ENCODE measurements around the gene SPTSSA.
"Not testable (repeated sequence)": the region's sequence is repeated elsewhere in the genome, so short reads cannot be mapped to it uniquely, and the experiment has no call there.

SPTSSA gene

GRCh38 chr14:34470319-34470718, 8.3 kb upstream of the SPTSSA start:
- DNase-seq = no peak

DNA sequence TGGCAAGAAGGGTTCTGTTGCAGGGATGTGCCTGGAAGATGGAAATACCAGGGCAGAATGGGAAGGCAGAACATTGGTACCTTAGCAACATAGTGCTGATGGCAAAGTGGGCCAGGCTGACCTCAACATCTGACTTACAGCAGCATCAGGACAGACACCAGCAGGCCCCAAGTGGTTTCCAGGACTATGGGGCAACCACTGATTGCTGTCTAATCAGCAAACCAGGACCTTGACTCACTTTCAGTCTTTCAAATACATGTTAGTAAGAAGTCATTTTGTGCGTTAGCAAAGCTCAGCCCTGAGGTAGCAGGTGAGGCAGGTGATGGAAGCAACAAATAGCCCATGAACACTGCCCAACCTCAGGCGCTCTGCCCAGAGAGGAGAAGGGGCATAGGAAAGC, 4.7 kb upstream of the SPTSSA start:
- DNase-seq = no peak

GRCh38 chr14:34465069-34465859, 3.2 kb upstream of the SPTSSA start:
- no peak for DNase-seq

DNA sequence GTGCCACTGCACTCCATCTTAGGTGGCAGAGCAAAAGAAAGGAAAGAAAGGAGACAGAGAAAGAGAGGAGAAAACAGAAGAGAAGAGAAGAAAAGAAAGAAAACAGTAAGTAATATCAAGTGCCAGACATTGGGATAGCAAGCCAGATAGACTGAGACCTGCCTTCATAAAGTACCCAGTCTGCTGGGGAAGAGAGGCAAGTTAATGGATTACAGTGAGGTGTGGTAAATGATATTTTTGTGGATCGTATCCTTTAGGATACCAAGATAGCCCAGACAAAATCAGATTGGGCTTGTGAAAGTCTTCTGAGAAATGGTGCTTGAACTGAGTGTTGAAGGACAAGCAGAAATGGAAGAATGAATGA, 1.5 kb upstream of the SPTSSA start:
- DNase-seq = no peak

DNA sequence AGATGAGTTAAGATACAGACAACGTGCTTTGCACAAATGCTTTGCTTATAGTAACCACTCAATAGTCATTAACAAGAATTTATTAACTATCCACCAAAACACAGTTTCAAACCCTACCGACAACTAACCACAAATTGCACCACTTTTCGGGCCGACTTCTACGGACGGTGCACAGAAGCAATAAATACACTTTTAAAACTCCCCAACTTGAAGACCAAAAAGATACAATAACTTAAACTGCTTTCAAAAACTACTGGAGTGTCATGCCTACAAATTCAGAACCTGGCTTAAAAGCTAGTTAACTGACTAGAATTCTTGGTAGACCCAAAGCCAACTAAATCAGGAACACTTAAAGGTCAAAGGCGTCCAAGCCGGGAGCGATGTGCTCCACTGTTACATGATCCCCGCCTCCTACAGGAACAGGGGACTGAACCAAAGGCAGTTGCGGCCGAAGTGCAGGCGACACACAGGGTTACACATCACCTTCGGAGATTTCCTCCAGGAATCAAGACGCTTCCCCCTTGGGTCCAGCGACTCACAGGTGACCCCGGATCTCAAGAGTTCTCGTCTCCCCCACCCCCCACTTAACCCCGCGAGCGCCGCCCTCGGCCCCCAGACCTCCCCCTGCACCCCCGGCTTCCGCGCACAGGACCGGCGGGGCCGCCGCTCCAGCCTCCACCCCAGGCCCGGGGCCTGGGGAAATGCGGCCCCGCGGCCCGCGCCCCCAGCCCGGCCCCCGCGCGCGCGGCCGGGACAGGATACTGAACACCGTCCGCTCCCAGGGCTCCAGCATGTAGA, 507 bp downstream of the SPTSSA start:
- no peak for DNase-seq

DNA sequence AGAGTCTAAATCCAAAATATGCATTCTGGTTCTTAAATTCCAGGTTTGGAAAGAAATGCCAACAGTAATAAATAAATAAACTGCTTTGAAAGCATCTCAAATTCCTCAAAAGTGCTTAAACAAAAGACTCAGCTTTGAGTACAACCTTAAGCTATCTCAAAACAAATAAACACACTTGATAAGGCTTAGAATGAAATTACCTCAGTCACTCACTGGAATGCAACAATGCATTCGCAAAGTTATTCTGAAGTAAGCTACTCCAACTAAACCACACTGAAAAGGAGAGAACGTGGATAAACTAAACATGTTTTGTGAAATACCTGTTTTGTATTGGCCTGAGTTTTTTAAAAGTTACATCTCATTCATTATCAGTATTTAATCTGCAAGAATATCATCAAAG, 1.2 kb downstream of the SPTSSA start:
- DNase-seq = no peak

GRCh38 chr14:34460295-34460694, 1.7 kb downstream of the SPTSSA start:
- DNase-seq = no peak

DNA sequence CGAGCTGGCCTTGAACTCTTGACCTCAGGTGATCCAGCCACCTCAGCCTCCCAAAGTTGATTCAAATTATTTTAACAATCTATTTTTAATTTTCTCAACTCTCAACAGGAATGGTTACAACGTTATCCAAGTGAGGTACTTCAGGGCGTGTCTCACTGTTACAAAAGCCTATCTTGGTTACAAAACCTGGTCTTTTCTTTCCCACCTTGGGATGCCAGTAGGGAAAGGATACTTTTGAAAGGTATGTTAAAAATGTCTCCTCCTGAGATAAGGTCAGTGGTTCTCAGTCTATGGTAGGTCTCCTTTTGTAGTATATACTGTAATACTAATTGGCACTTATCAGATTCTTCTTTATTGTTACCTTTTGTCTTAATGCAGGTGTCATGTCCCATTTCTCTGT, 4.9 kb downstream of the SPTSSA start:
- no peak for DNase-seq

GRCh38 chr14:34453226-34453625, 8.8 kb downstream of the SPTSSA start:
- no peak for DNase-seq

- DNase-seq = no peak
Measured at GRCh38 chr14:34452258-34452822, 9.7 kb downstream of the SPTSSA start.

GRCh38 chr14:34450958-34451357, 11.1 kb downstream of the SPTSSA start:
- DNase-seq = no peak

DNA sequence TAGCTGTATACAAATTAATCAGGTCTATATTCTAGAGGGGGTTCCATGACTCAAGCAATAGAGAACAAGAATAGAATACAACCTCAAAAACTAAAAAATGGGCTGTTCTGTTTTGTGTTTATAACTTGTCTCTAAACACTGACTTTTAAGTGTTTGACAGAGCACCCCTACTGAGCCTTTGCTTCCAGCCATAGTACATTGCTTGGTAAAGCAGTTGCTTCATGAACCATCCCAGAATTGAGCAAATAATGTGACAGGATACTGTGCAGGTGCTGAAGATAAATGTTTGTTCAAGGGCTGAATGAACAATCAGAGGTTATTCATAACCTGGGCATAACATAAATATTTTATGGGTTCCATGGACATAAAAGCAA, 11.5 kb downstream of the SPTSSA start:
- peak; percentile 96 for DNase-seq

- no peak for DNase-seq
Measured at GRCh38 chr14:34449819-34450541, 12.1 kb downstream of the SPTSSA start.

- no peak for DNase-seq
Measured at GRCh38 chr14:34439090-34439489, 22.9 kb downstream of the SPTSSA start.

- DNase-seq = no peak
Measured at GRCh38 chr14:34438438-34438837, 23.6 kb downstream of the SPTSSA start.

DNA sequence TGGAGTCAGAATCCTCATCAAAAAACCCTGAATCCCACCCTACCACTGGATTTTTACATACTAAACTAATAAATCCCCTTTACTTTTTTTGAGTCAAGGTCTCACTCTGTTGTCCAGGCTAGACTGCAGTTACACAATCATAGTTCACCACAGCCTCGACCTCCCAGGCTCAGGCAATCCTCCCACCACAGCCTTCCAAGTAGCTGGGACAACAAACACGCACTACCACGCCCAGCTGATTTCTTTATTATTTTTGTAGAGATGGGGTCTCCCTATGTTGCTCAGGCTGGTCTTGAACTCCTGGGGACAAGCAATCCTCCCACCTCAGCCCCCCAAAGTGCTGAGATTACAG, 24.3 kb downstream of the SPTSSA start:
- DNase-seq = no peak

GRCh38 chr14:34436960-34437728, 24.9 kb downstream of the SPTSSA start:
- no peak for DNase-seq

- no peak for DNase-seq
Measured at GRCh38 chr14:34436118-34436905, 25.7 kb downstream of the SPTSSA start.

DNA sequence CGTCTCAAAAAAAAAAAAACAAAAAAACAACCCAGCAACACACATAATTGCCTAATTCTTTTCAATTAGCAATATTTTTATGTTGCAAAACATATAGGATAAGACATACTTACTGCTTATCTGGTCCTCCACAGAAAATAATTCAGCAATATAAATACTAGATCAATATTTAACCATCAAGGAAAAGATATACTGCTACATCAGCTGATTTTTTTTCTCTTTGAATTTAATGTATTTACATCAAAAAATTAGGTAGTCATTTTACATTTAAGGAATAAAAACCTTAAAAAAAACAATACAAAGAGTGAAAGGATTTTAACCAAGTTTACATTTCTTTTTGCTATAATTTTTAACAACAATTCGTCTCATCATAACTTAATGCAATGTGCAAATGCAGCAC, 28.1 kb downstream of the SPTSSA start:
- no peak for DNase-seq

DNA sequence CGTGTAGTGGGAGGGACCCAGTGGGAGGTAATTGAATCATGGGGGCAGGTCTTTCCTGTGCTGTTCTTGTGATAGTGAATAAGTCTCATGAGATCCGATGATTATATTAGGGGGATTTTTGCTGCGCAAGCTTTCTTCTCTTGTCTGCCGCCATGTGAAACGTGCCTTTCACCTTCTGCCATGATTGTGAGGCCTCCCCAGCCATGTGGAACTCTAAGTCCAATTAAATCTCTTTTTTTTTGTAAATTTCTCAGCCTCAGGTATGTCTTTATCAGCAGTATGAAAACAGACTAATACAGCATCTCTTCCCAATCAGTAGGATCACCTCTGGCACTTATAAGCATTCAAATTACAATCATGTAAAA, 34.0 kb downstream of the SPTSSA start:
- not testable (repeated sequence) for DNase-seq

DNA sequence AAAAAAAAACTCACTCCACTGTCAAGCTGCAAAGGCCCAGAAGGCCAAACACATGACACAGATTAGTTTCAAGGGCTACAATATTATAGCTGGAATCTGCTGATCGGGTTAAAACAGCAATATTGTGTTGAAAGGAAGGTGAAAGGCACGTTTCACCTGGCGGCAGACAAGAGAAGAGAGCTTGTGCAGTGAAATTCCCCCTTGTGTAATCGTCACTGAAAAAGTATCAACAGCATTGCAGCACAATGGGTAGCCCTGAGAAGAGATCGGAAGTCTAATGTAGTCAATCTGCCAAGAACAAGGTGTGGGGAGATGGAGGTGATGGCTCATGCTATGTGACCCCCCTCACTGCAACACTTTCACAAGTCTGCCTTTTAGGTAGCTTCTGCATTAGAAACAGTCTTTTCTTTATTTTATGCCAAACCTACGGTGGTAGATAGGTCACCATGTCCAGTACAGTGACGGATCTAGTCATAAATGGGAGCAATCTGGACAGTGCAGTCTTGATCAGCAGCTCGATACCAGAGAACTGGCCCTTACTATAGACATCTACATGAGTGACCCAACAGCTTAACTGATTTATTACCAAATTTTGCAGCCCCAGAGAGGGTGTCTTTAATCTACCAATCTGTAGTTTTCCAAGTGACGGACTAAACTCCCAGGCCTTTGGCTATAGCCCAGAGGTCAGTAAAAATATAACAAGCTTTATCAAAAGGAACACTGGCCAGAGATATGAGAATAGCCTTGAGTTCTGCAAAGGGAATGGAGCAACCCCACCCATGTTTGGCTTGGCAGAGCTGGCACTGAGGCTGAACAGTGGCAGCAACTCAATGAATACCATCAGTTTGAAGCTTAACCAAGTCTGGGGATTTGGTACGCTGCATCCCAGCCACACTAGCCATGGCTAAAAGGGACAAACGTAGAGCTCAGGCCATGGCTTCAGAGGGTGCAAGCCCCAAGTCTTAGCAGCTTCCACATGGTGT, 35.4 kb downstream of the SPTSSA start:
- no peak for DNase-seq

All from NCI-H1417 treated with DMSO at 0.1 percent for 48 hours (cell line).